ENCODE results near the gene PLCB4. TPM values are rescaled to one million over a fixed set of nuclear protein-coding genes. Genes with fewer than 3 reads are reported as not detected.

Gene PLCB4
- total and polyA plus RNA-seq, 2 experiments from 2014 or later = 6.5 to 16.1 TPM

DNA sequence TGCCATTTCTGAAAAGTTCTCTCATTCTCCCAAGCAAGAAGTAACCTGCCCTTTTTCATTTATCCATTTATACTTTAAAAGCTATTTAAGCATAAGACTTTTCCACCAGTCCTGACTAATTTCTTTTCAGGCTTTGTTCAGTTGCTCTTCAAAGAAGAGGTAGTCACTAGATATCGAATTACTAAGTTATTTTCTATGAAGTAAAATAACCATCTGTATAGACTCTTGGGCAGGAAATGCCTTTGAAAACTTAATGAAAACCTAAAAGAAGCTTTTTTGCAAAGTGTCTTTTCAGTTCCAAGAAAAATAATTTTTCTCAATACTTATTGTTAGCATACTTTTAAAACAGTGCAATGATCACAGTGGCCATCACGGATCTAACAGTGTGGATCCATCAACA, 414.2 kb downstream of the PLCB4 start:
- Mint-ChIP-seq H3K4me1 (peaks cover 3% of the 10 kb centered on the region; the same call in 1 of the 3 replicates), H3K27ac (no peak overlapping the region), H3K36me3 (ENCODE audit: low read depth) (no peaks in the 10 kb centered on the region), H3K4me3 (no peak overlapping the region), H3K9me3 (no peaks in the 10 kb centered on the region), H3K27me3 (ENCODE audit: insufficient read depth, low read depth, poor library complexity) (peaks cover 3% of the 10 kb centered on the region)
- Histone ChIP-seq H3K27me3 (ENCODE audit: insufficient read depth) (no peaks in the 10 kb centered on the region), H3K27ac (ENCODE audit: low read depth) (no peak overlapping the region), H3K4me3 (no peak overlapping the region), H3F3A (replicated peaks; ENCODE audit: low read depth) (no peaks in the 10 kb centered on the region), H3K4me2 (no peak overlapping the region), H3K9me2 (ENCODE audit: insufficient read depth) (no peaks in the 10 kb centered on the region), H4K20me1 (replicated peaks; ENCODE audit: insufficient read depth) (no peaks in the 10 kb centered on the region), H3K4me1 (ENCODE audit: insufficient read depth) (no peaks in the 10 kb centered on the region), H3K79me2 (replicated peaks; ENCODE audit: insufficient read depth) (no peaks in the 10 kb centered on the region), H2AFZ (no peak overlapping the region), H3K36me3 (ENCODE audit: insufficient read depth) (no peaks in the 10 kb centered on the region)
- TF ChIP-seq, protein P1, sequence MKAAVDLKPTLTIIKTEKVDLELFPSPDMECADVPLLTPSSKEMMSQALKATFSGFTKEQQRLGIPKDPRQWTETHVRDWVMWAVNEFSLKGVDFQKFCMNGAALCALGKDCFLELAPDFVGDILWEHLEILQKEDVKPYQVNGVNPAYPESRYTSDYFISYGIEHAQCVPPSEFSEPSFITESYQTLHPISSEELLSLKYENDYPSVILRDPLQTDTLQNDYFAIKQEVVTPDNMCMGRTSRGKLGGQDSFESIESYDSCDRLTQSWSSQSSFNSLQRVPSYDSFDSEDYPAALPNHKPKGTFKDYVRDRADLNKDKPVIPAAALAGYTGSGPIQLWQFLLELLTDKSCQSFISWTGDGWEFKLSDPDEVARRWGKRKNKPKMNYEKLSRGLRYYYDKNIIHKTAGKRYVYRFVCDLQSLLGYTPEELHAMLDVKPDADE (IDR thresholded peaks at IDR 0.05) = no peak
- TF ChIP-seq EZH2 (IDR thresholded peaks at IDR 0.05; ENCODE audit: low read depth, unreplicated experiment) = no peak
- TF ChIP-seq CREB1 (CRISPR knock-in tag; IDR thresholded peaks at IDR 0.05; ENCODE audit: low read depth) = no peak
- TF ChIP-seq, protein P2, sequence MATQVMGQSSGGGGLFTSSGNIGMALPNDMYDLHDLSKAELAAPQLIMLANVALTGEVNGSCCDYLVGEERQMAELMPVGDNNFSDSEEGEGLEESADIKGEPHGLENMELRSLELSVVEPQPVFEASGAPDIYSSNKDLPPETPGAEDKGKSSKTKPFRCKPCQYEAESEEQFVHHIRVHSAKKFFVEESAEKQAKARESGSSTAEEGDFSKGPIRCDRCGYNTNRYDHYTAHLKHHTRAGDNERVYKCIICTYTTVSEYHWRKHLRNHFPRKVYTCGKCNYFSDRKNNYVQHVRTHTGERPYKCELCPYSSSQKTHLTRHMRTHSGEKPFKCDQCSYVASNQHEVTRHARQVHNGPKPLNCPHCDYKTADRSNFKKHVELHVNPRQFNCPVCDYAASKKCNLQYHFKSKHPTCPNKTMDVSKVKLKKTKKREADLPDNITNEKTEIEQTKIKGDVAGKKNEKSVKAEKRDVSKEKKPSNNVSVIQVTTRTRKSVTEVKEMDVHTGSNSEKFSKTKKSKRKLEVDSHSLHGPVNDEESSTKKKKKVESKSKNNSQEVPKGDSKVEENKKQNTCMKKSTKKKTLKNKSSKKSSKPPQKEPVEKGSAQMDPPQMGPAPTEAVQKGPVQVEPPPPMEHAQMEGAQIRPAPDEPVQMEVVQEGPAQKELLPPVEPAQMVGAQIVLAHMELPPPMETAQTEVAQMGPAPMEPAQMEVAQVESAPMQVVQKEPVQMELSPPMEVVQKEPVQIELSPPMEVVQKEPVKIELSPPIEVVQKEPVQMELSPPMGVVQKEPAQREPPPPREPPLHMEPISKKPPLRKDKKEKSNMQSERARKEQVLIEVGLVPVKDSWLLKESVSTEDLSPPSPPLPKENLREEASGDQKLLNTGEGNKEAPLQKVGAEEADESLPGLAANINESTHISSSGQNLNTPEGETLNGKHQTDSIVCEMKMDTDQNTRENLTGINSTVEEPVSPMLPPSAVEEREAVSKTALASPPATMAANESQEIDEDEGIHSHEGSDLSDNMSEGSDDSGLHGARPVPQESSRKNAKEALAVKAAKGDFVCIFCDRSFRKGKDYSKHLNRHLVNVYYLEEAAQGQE (IDR thresholded peaks at IDR 0.05; ENCODE audit: unreplicated experiment) = no peak
- TF ChIP-seq JUNB (IDR thresholded peaks at IDR 0.05; ENCODE audit: unreplicated experiment) = no peak
- TF ChIP-seq CTCF (conservative IDR thresholded peaks at IDR 0.05; ENCODE audit: low read depth in 2 of 2) = no peak
- no peak for TF ChIP-seq EZH2phosphoT487 (IDR thresholded peaks at IDR 0.05; ENCODE audit: unreplicated experiment)
- no peak for TF ChIP-seq ZNF114 (CRISPR knock-in tag; IDR thresholded peaks at IDR 0.05)
- TF ChIP-seq NANOG (IDR thresholded peaks at IDR 0.05; ENCODE audit: borderline replicate concordance) = no peak
- TF ChIP-seq POLR2AphosphoS5 (IDR thresholded peaks at IDR 0.05; ENCODE audit: low read depth) = no peak
- TF ChIP-seq STAT1 (IDR thresholded peaks at IDR 0.05; ENCODE audit: unreplicated experiment) = no peak
- no peak for TF ChIP-seq ZNF331 (CRISPR knock-in tag; IDR thresholded peaks at IDR 0.05; ENCODE audit: low read depth)
- TF ChIP-seq ZNF462 (CRISPR knock-in tag; IDR thresholded peaks at IDR 0.05) = no peak
- DNase-seq (ENCODE audit: low spot score) (no peak), ATAC-seq (no peak)

Data from GM23338 (cell line).